GM12874 (cell line): ENCODE data around the gene RASGRP4.

Experiments used
- TF ChIP-seq, protein P1 (sequence below): IDR thresholded peaks from 2 replicates; pipeline ENCODE4 v1.5.1; 2011; ENCODE audit warnings: low read depth, mild to moderate bottlenecking, control low read depth, low read length, moderate library complexity; ENCODE audit not compliant: insufficient read depth

Gene RASGRP4, protein sequence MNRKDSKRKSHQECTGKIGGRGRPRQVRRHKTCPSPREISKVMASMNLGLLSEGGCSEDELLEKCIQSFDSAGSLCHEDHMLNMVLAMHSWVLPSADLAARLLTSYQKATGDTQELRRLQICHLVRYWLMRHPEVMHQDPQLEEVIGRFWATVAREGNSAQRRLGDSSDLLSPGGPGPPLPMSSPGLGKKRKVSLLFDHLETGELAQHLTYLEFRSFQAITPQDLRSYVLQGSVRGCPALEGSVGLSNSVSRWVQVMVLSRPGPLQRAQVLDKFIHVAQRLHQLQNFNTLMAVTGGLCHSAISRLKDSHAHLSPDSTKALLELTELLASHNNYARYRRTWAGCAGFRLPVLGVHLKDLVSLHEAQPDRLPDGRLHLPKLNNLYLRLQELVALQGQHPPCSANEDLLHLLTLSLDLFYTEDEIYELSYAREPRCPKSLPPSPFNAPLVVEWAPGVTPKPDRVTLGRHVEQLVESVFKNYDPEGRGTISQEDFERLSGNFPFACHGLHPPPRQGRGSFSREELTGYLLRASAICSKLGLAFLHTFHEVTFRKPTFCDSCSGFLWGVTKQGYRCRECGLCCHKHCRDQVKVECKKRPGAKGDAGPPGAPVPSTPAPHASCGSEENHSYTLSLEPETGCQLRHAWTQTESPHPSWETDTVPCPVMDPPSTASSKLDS

DNA sequence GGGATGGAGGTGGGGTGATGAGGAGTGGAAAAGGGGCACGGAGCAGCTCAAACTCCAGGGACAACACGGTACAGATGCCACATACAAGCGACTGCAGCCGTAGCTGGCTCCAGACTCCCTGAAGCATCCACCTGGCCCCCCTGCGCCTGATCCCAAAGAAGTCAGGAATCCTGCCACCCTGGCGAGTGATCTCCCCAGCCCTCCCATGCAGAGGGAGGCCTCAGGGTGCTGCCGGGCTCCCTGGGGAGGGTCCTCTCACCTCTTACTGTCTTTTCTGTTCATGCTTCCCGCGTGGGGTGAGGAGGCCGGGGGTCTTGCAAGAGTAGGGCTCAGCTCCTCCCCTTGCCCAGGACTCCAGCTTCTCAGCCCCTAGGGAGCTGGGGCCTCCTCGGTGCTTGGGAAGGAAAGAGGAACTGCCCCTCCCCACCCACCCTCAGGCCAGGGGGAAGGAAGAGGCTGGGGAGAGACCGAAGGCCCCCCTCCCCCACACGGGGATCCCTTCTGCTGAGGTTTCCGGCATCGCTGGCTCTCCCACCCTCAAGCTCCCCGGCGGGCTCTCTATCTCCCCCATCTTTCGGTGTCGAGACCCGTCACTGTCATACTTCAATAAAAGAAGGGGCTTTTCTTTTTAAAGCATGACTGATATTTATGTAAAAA, at the start of gene RASGRP4:
RASGRP4 (minus strand) TSS at position 410 of the 657 bp plus-strand sequence; CDS start at position 282, 128 bp downstream.
- TF ChIP-seq, protein P1, sequence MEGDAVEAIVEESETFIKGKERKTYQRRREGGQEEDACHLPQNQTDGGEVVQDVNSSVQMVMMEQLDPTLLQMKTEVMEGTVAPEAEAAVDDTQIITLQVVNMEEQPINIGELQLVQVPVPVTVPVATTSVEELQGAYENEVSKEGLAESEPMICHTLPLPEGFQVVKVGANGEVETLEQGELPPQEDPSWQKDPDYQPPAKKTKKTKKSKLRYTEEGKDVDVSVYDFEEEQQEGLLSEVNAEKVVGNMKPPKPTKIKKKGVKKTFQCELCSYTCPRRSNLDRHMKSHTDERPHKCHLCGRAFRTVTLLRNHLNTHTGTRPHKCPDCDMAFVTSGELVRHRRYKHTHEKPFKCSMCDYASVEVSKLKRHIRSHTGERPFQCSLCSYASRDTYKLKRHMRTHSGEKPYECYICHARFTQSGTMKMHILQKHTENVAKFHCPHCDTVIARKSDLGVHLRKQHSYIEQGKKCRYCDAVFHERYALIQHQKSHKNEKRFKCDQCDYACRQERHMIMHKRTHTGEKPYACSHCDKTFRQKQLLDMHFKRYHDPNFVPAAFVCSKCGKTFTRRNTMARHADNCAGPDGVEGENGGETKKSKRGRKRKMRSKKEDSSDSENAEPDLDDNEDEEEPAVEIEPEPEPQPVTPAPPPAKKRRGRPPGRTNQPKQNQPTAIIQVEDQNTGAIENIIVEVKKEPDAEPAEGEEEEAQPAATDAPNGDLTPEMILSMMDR, result no peak

DNA sequence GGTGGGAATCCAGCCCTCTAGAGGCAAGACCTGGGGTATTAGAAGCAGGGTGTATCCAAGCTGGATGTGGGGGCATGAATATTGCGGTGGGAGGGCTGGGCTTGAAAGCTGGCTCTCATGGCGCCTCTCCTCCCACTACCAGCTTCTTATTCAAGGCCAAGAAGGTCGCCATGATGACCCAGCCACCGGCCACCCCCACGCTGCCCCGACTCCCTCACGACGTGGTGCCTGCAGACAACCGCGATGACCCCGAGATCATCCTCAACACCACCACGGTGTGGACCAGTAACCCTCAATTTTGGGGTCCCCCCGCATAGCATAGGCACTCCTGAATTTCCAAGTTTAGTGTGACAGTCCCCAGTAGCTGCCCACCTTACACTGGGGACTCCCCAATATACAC, 49.2 kb upstream of the RASGRP4 start:
- TF ChIP-seq, protein P1, result no peak

DNA sequence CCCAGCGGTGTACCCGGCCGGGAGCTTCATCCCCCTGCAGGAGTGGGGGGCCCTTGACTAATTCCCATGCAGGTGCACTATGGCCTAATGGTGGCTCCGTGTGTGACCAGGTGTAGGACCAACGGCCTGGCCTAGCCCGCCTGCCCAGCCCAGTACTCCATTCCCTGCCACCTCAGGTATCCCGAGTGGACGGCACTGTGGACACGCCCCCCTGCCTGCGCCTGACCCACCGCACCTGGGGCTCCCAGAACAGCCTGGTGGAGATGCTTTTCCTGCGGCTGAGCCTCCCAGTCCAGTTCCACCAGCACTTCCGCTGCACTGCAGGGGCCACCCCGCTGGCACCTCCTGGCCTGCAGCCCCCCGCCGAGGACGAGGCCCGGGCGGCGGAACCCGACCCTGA, 47.2 kb upstream of the RASGRP4 start:
- TF ChIP-seq, protein P1, result no peak

DNA sequence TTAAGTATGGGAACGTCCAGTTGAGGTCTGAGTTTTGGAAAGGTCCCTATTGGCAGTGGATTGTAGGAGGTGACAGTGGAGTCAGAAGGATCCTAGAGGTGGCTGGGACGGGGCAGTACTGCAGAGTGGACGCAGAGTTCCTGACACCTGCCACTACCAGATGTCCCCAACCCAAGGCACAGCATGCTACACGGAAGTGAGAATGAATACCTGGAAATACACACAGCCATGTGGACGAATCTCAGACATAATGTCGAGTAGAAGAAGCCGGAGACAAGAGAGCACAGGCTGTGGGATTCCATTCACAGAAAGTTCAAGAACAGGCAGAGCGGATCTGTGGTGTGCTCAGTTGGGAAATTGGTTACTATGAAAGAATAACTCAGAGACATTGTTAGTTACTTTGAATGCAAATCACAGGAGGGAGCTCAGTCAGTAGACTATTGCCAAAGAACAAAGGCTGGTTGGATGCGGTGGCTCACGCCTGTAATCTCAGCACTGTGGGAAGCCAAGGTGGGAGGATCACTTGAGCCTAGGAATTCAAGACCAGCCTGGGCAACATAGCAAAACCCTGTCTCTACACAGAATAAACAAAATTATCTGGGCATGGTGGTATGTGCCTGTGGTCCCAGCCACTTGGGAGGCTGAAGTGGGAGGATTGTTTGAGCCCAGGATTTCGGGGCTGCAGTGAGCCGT, 44.9 kb upstream of the RASGRP4 start:
- TF ChIP-seq, protein P1, result no peak

DNA sequence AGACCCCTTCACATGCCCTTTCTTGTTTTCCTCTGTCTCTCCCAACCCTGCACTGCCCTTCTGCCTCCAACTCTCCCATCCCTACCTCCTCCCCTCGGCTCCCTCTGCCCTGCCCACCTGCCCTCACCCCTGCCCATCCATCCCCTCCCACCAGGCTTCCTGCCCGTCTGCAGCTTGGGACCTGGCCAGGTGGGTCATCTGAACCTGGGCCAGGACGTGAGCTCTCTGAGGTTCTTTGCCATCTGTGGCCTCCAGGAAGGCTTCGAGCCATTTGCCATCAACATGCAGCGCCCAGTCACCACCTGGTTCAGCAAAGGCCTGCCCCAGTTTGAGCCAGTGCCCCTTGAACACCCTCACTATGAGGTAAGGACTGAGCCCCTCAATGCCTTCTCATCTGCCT, 43.1 kb upstream of the RASGRP4 start:
- TF ChIP-seq, protein P1, result no peak

DNA sequence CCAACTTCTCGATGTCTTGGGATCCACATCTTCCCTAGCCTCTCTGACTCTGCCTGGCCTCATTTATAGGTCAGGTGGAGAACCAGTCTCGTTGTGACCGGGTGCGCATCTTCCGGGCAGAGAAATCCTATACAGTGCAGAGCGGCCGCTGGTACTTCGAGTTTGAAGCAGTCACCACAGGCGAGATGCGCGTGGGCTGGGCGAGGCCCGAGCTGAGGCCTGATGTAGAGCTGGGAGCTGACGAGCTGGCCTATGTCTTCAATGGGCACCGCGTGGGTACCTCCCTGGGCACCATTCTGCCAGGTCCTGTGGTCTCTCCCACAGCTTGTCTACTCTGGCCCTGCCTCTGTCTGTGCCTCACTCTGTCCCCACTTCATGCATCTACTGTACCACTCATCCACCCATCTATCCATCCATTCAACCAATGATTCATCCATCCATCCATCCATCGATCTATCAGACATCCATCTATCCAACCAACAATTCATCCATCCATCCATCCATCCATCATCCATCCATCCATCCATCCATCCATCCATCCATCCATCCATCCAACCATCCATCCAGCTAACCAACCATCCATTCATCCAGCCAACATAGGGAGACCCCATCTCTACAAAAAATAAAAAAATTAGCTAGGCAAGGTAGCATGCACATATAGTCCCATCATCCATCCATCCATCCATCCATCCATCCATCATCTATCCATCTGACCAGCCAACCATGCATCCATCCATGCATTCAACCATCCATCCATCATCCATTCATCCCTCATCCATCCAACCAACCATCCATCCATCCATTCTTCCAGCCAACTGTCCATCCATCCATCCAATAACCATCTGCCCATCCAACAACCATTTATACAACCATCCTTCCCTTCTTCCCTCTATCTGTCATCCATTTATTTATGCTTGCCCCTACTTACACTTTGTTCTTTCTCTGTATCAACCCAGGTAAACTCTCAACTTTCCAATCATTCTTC, 41.8 kb upstream of the RASGRP4 start:
- TF ChIP-seq, protein P1, result no peak
